Stomach (tissue), 9 donors: Measurements from ENCODE around the gene NR2C1. TPM values are rescaled to one million over a fixed set of nuclear protein-coding genes. Genes with fewer than 3 reads are reported as not detected.
A peak's percentile ranks its signal among the peaks of the same experiment; 100 is the strongest.
"Not testable (repeated sequence)": the region's sequence is repeated elsewhere in the genome, so short reads cannot be mapped to it uniquely, and the experiment has no call there.

ENCODE experiments used
- DNase-seq, 2 donors: peaks; one replicate each; pipeline versions ENCODE4 v3.0.0 to v3.0.0-alpha.2; 2013 to 2019
- H3K27ac ChIP-seq, 5 donors: fragments of 200-600 bp in 4 of 5; sonication (generic) in 4 of 5; one replicate each; pipeline ENCODE4 v1.5.1; 2013 to 2019; ENCODE audit warnings: mild to moderate bottlenecking in 1 of 5, moderate library complexity in 1 of 5
- H3K27me3 ChIP-seq, 3 donors: fragments of 200-600 bp; sonication (generic); one replicate each; pipeline ENCODE4 v1.5.1; 2017 to 2019; ENCODE audit warnings: mixed run types in 1 of 3
- H3K36me3 ChIP-seq, 4 donors: fragments of 200-600 bp; sonication (generic); 1 replicate in 3 of 4; 2 replicates in 1 of 4; pipeline ENCODE4 v1.5.1; 2016 to 2019
- H3K4me1 ChIP-seq, 4 donors: fragments of 200-600 bp; sonication (generic); one replicate each; pipeline ENCODE4 v1.5.1; 2016 to 2019
- H3K4me3 ChIP-seq, 4 donors: fragments of 200-600 bp; sonication (generic) in 3 of 4; one replicate each; pipeline ENCODE4 v1.5.1; 2016 to 2019; ENCODE audit warnings: mild to moderate bottlenecking in 1 of 4
- H3K9me3 ChIP-seq, 4 donors: fragments of 200-600 bp; sonication (generic); one replicate each; pipeline ENCODE4 v1.5.1; 2016 to 2019
- EP300 ChIP-seq: sonication (generic); formaldehyde crosslinking; IDR thresholded peaks from one replicate; pipeline ENCODE4 v1.6.1; 2017; ENCODE audit warnings: antibody characterized with exemption
- POLR2A ChIP-seq, 4 donors: fragments of 450-650 bp; IDR thresholded peaks; one replicate each; pipeline ENCODE4 v1.6.1; 2016; ENCODE audit warnings: antibody characterized with exemption in 4 of 4, control low read depth in 2 of 4, mild to moderate bottlenecking in 1 of 4, moderate library complexity in 1 of 4
- POLR2AphosphoS5 ChIP-seq, 3 donors: sonication (generic); formaldehyde crosslinking; IDR thresholded peaks; one replicate each; pipeline ENCODE4 v1.6.1; 2016; ENCODE audit warnings: antibody characterized with exemption in 3 of 3
- WGBS, 5 donors: extraction: QIAGEN DNeasy Blood & Tissue Kit in 3 of 5; methylation state at CpG; one replicate each; pipeline versions ENCODE4 v1.1.5 to v1.1.7; 2013 to 2018; 5-methylcytosine and 5-hydroxymethylcytosine counted together
- intact Hi-C: fragments of 100-400 bp; cut with DNase I; formaldehyde crosslinking; loops from one replicate; pipeline ENCODE4 v1.15.1; 2023; ENCODE audit warnings: low total_unique reads
- polyA plus RNA-seq, 3 donors: library from polyadenylated mRNA; stranded (reverse); fragments of 200-250 nt; gene quantifications; one replicate each; pipeline ENCODE4 v1.2.3, GENCODE V29; 2013
- total RNA-seq, 5 donors: library from RNA; depleted of rRNA; stranded (reverse); fragments of >200 nt; gene quantifications; one replicate each; pipeline versions ENCODE4 v1.1.0 to v1.2.3, GENCODE V29; 2014 to 2016
- TF ChIP-seq, protein P1 (sequence below), 7 experiments: fragments of 450-650 bp in 4 of 7; fragments of 200-600 bp in 3 of 7; sonication (generic) in 3 of 7; IDR thresholded peaks; one replicate each; pipeline ENCODE4 v1.5.1; 2016 to 2019; ENCODE audit warnings: antibody characterized with exemption in 7 of 7, control low read depth in 2 of 7, mild to moderate bottlenecking in 1 of 7
- donor health status: healthy with polysubstance abuse.
- donor health status: Bipolar disorder and iron deficiency.
- donor health status: healthy.

NR2C1 gene
- total and polyA plus RNA-seq, 8 donors, result 8.7 to 76.4 (median 30.8) TPM

DNA sequence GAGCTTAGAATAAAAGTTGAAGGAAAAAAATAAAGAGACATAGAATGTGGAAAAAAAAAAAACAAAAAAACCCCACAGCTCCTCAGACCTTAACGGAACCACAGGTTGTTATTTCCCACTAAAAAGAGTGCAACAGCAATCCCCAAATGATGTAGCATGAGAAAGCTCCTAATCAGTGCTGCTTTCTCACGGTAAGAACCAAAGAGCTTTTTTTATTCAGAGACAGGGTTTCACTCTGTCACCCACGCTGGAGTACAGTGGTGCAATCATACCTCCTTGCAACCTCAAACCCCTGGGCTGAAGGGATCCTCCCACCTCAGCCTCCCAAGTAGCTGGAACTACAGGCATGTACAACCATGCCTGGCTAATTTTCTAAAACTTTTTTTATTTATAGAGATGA lies 83.2 kb downstream of the NR2C1 start:
- H3K4me3 ChIP-seq, result no peak overlapping the region
- H3K4me1 ChIP-seq, result no peaks in the 10 kb centered on the region
- no peak for DNase-seq
- 78 to 94% (median 89%) methylated on average over 3 of the region's 3 CpGs for WGBS, 5 donors
- peaks cover 11 to 55% (median 49%) of the 10 kb centered on the region in 4 donors for H3K36me3 ChIP-seq
- H3K27ac ChIP-seq, result no peak overlapping the region
- no peaks in the 10 kb centered on the region for H3K9me3 ChIP-seq
- TF ChIP-seq POLR2A (IDR thresholded peaks at IDR 0.05), result no peak
- no peak for TF ChIP-seq POLR2AphosphoS5 (IDR thresholded peaks at IDR 0.05)
- no peak for TF ChIP-seq EP300
- TF ChIP-seq, protein P1, sequence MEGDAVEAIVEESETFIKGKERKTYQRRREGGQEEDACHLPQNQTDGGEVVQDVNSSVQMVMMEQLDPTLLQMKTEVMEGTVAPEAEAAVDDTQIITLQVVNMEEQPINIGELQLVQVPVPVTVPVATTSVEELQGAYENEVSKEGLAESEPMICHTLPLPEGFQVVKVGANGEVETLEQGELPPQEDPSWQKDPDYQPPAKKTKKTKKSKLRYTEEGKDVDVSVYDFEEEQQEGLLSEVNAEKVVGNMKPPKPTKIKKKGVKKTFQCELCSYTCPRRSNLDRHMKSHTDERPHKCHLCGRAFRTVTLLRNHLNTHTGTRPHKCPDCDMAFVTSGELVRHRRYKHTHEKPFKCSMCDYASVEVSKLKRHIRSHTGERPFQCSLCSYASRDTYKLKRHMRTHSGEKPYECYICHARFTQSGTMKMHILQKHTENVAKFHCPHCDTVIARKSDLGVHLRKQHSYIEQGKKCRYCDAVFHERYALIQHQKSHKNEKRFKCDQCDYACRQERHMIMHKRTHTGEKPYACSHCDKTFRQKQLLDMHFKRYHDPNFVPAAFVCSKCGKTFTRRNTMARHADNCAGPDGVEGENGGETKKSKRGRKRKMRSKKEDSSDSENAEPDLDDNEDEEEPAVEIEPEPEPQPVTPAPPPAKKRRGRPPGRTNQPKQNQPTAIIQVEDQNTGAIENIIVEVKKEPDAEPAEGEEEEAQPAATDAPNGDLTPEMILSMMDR (IDR thresholded peaks at IDR 0.05), result no peak
- intact Hi-C loops, result no loop called here
- H3K27me3 ChIP-seq, result no peaks in the 10 kb centered on the region

DNA sequence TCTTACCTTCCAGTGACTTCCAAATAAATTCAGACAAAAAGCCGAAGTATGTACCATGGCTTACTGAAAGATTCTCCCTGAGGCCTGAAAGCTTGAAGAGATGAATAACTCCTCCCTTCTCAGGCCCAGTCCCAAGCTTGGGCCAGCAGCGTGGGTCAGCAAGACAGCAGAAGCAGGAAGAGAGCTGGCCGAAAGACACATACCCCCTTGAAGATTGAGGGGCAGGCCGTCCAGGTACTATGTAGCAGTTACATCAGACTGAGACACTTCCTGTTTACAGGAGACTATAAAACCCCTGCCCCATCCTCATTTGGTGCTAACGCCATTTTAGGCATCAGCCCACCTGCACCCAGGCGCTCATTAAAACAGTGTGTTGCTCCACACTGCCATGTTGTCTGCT lies 84.9 kb downstream of the NR2C1 start:
- intact Hi-C loops, result no loop called here
- H3K9me3 ChIP-seq, result no peaks in the 10 kb centered on the region
- H3K36me3 ChIP-seq, result peaks cover 10 to 48% (median 41%) of the 10 kb centered on the region in 4 donors
- WGBS, 5 donors, result 65 to 92% (median 77%) methylated on average over 6 of the region's 6 CpGs
- H3K27me3 ChIP-seq, result no peaks in the 10 kb centered on the region
- TF ChIP-seq POLR2A (IDR thresholded peaks at IDR 0.05) (no peak), POLR2AphosphoS5 (IDR thresholded peaks at IDR 0.05) (no peak), EP300 (no peak)
- TF ChIP-seq, protein P1 (IDR thresholded peaks at IDR 0.05), result no peak
- H3K4me1 ChIP-seq, result no peaks in the 10 kb centered on the region
- no peak for DNase-seq
- H3K4me3 ChIP-seq, result no peak overlapping the region
- no peak overlapping the region for H3K27ac ChIP-seq

DNA sequence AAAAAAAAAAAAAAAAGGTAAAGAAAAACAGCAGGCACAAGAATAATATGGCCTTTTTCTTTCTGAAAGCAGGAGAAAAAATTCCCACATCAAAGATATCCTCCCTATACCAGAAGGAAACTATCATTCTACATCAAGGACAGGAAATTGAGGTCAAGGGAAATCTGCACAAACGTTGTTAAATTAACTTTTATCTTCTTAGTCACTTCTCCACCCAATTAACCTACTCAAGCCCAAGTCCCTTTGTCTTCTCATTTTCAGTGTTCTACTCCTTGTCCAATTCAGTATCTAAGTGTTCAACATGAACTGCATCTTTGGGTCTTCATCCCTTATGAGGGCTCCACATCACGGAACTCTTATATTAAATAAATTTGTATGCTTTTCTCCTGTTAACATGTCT lies 85.6 kb downstream of the NR2C1 start:
- Histone ChIP-seq H3K36me3 (peaks cover 6 to 43% (median 38%) of the 10 kb centered on the region in 4 donors), H3K4me3 (no peak overlapping the region), H3K4me1 (no peaks in the 10 kb centered on the region), H3K9me3 (no peaks in the 10 kb centered on the region), H3K27ac (no peak overlapping the region), H3K27me3 (no peaks in the 10 kb centered on the region)
- TF ChIP-seq EP300, result no peak
- no peak for TF ChIP-seq POLR2A (IDR thresholded peaks at IDR 0.05)
- TF ChIP-seq POLR2AphosphoS5 (IDR thresholded peaks at IDR 0.05), result no peak
- TF ChIP-seq, protein P1 (IDR thresholded peaks at IDR 0.05), result no peak
- 52 to 66% (median 57%) methylated on average over 2 of the region's 2 CpGs for WGBS, 5 donors
- intact Hi-C loops, result no loop called here
- DNase-seq, result peak in 1 of 2 donors; percentile 9

DNA sequence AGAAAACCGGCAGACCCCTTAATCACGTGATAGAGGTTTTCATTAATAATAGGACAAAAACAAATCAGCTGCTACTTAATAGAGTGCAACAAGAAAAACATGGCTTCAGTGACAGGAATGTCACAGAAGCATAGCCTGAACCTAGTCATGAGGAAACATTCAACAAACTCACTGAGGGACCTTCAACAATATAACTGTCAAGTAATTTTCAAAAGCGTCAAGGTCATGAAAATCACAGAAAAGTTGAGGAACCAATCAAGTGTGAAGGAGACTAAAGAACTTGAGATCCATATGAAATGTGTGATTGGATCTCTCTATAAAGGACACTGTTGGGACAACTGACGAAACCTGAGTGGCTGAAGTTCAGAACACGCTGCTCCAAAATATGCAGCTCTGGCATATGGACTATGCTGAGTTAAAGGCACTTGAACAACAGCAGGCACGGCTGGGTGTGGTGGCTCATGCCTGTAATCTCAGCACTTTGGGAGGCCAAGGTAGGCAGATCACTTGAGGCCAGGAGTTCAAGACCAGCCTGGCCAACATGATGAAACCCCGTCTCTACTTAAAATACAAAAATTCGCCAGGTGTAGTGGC lies 86.2 kb downstream of the NR2C1 start:
- 84 to 94% (median 92%) methylated on average over 8 of the region's 8 CpGs for WGBS, 5 donors
- H3K27ac ChIP-seq, result no peak overlapping the region
- no peaks in the 10 kb centered on the region for H3K27me3 ChIP-seq
- H3K9me3 ChIP-seq, result no peaks in the 10 kb centered on the region
- TF ChIP-seq EP300 (no peak), POLR2AphosphoS5 (IDR thresholded peaks at IDR 0.05) (no peak), POLR2A (IDR thresholded peaks at IDR 0.05) (no peak)
- TF ChIP-seq, protein P1 (IDR thresholded peaks at IDR 0.05), result no peak
- DNase-seq, result no peak
- H3K4me1 ChIP-seq, result no peaks in the 10 kb centered on the region
- intact Hi-C loops, result no loop called here
- H3K36me3 ChIP-seq, result peaks cover 4 to 37% (median 33%) of the 10 kb centered on the region in 4 donors
- no peak overlapping the region for H3K4me3 ChIP-seq

DNA sequence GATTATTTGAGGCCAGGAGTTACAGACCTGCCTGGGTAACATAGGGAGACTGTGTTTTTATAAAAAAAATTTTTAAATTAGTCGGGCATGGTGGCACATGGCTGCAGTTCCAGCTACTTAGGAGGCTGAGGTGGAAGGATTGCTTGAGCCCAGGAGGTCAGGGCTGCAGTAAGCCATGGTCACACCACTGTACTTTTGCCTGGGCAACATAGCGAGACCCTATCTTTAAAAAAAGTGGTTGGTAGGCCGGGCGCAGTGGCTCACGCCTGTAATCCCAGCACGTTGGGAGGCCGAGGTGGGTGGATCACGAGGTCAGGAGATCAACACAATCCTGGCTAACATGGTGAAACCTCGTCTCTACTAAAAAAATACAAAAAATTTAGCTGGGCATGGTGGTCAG lies 88.3 kb downstream of the NR2C1 start:
- WGBS, 5 donors, result 78 to 87% (median 85%) methylated on average over 9 of the region's 9 CpGs

More for the DNA sequence above, 88.3 kb downstream of the NR2C1 start:
- H3K36me3 ChIP-seq, result peaks cover 4 to 17% (median 15%) of the 10 kb centered on the region in 4 donors
- H3K27ac ChIP-seq, intact Hi-C loops, H3K4me1 ChIP-seq, H3K27me3 ChIP-seq, DNase-seq, H3K9me3 ChIP-seq, H3K4me3 ChIP-seq: not testable (repeated sequence)
